Measurements from ENCODE around the gene RHOT1.
"Not testable (repeated sequence)": the region's sequence is repeated elsewhere in the genome, so short reads cannot be mapped to it uniquely, and the experiment has no call there.

The RHOT1 gene

GRCh38 chr17:32124985-32125847, 17.1 kb upstream of the RHOT1 start:
- DNase-seq (ENCODE audit: low spot score): no peak

GRCh38 chr17:32125848-32126153, 16.5 kb upstream of the RHOT1 start:
- no peak for DNase-seq (ENCODE audit: low spot score)

GRCh38 chr17:32126325-32126724, 16.0 kb upstream of the RHOT1 start:
- no peak for DNase-seq (ENCODE audit: low spot score)

- no peak for DNase-seq (ENCODE audit: low spot score)
These were observed 15.6 kb upstream of the RHOT1 start for GRCh38 chr17:32126746-32127145.

GRCh38 chr17:32127158-32127897, 15.0 kb upstream of the RHOT1 start:
- peak; percentile 50 for DNase-seq (ENCODE audit: low spot score)

- not testable (repeated sequence) for DNase-seq (ENCODE audit: low spot score)
These were observed 13.8 kb upstream of the RHOT1 start for GRCh38 chr17:32128470-32128869.

GRCh38 chr17:32135497-32136117, 6.7 kb upstream of the RHOT1 start:
- not testable (repeated sequence) for DNase-seq (ENCODE audit: low spot score)

- no peak for DNase-seq (ENCODE audit: low spot score)
These were observed 5.4 kb upstream of the RHOT1 start for GRCh38 chr17:32136856-32137255.

GRCh38 chr17:32139504-32139903, 2.8 kb upstream of the RHOT1 start:
- DNase-seq (ENCODE audit: low spot score): not testable (repeated sequence)

- no peak for DNase-seq (ENCODE audit: low spot score)
These were observed 1.0 kb upstream of the RHOT1 start for GRCh38 chr17:32141258-32141657.

- DNase-seq (ENCODE audit: low spot score): no peak
These were observed 644 bp upstream of the RHOT1 start for GRCh38 chr17:32141679-32142037.

GRCh38 chr17:32142857-32143526, 690 bp downstream of the RHOT1 start:
- peak; percentile 57 for DNase-seq (ENCODE audit: low spot score)

- no peak for DNase-seq (ENCODE audit: low spot score)
These were observed 1.2 kb downstream of the RHOT1 start for GRCh38 chr17:32143527-32143870.

- not testable (repeated sequence) for DNase-seq (ENCODE audit: low spot score)
These were observed 2.1 kb downstream of the RHOT1 start for GRCh38 chr17:32144442-32144841.

- DNase-seq (ENCODE audit: low spot score): no peak
These were observed 6.0 kb downstream of the RHOT1 start for GRCh38 chr17:32148351-32148750.

GRCh38 chr17:32150358-32150757, 8.1 kb downstream of the RHOT1 start:
- no peak for DNase-seq (ENCODE audit: low spot score)

- peak; percentile 59 for DNase-seq (ENCODE audit: low spot score)
These were observed 9.8 kb downstream of the RHOT1 start for GRCh38 chr17:32152130-32152529.

GRCh38 chr17:32155896-32156295, 13.6 kb downstream of the RHOT1 start:
- no peak for DNase-seq (ENCODE audit: low spot score)

GRCh38 chr17:32156656-32157055, 14.4 kb downstream of the RHOT1 start:
- DNase-seq (ENCODE audit: low spot score): no peak

GRCh38 chr17:32157225-32157624, 14.9 kb downstream of the RHOT1 start:
- no peak for DNase-seq (ENCODE audit: low spot score)

GRCh38 chr17:32158870-32159585, 16.7 kb downstream of the RHOT1 start:
- no peak for DNase-seq (ENCODE audit: low spot score)
